HFFc6 (cell line): ENCODE measurements around the gene MOSPD3. TPM values are rescaled to one million over a fixed set of nuclear protein-coding genes. Genes with fewer than 3 reads are reported as not detected.

Source experiments
- DNase-seq: peaks from one replicate; pipeline ENCODE4 v3.0.0-alpha.2; 2018
- H3K27ac Mint-ChIP-seq: 2 replicates; pipeline ENCODE4 v1.8.0; 2020; ENCODE audit warnings: mild to moderate bottlenecking, mixed read lengths
- H3K27me3 Mint-ChIP-seq: 2 replicates; pipeline ENCODE4 v1.8.0; 2021; ENCODE audit warnings: mild to moderate bottlenecking, moderate library complexity, mixed read lengths; ENCODE audit not compliant: insufficient read depth
- H3K36me3 Mint-ChIP-seq: 2 replicates; pipeline ENCODE4 v1.8.0; 2021; ENCODE audit warnings: low read depth, mixed read lengths
- H3K4me1 Mint-ChIP-seq: 2 replicates; pipeline ENCODE4 v1.8.0; 2020; ENCODE audit warnings: low read depth, mixed read lengths
- H3K4me3 Mint-ChIP-seq: 2 replicates; pipeline ENCODE4 v1.8.0; 2020; ENCODE audit warnings: mild to moderate bottlenecking, moderate library complexity, mixed read lengths
- H3K9me3 Mint-ChIP-seq: 2 replicates; pipeline ENCODE4 v1.8.0; 2020; ENCODE audit warnings: mild to moderate bottlenecking, mixed read lengths
- total RNA-seq, 6 experiments: library from RNA; stranded (reverse); fragmentation: NEBNext Ultra II Directional; extraction: Animal tissue kit (Norgen Biotek cat#: 25700); gene quantifications; 2 replicates in 1 of 6; 3 replicates in 5 of 6; pipeline ENCODE4 v1.2.3, GENCODE V29; 2021
- TF ChIP-seq, protein P1 (sequence below): fragments of 200-600 bp; sonication (generic); IDR thresholded peaks from 2 replicates; pipeline ENCODE4 v1.5.0; 2021; ENCODE audit warnings: antibody characterized with exemption, mild to moderate bottlenecking

Gene MOSPD3
- total RNA-seq, 6 experiments from 2014 or later, result 14.6 to 19.0 (median 17.4) TPM

- H3K27me3 Mint-ChIP-seq, result peaks cover 15% of the 10 kb centered on the region
- H3K4me3 Mint-ChIP-seq, result no peak overlapping the region
- TF ChIP-seq, protein P1, sequence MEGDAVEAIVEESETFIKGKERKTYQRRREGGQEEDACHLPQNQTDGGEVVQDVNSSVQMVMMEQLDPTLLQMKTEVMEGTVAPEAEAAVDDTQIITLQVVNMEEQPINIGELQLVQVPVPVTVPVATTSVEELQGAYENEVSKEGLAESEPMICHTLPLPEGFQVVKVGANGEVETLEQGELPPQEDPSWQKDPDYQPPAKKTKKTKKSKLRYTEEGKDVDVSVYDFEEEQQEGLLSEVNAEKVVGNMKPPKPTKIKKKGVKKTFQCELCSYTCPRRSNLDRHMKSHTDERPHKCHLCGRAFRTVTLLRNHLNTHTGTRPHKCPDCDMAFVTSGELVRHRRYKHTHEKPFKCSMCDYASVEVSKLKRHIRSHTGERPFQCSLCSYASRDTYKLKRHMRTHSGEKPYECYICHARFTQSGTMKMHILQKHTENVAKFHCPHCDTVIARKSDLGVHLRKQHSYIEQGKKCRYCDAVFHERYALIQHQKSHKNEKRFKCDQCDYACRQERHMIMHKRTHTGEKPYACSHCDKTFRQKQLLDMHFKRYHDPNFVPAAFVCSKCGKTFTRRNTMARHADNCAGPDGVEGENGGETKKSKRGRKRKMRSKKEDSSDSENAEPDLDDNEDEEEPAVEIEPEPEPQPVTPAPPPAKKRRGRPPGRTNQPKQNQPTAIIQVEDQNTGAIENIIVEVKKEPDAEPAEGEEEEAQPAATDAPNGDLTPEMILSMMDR, result no peak
- H3K9me3 Mint-ChIP-seq, result no peaks in the 10 kb centered on the region
- peaks cover 2% of the 10 kb centered on the region; the same call in 1 of the 2 replicates for H3K36me3 Mint-ChIP-seq
- H3K27ac Mint-ChIP-seq, result no peak overlapping the region
- no peaks in the 10 kb centered on the region; the same call in 1 of the 2 replicates for H3K4me1 Mint-ChIP-seq
- DNase-seq, result no peak
Observed at GRCh38 chr7:100574362-100575205, 37.8 kb upstream of the MOSPD3 start.

DNA sequence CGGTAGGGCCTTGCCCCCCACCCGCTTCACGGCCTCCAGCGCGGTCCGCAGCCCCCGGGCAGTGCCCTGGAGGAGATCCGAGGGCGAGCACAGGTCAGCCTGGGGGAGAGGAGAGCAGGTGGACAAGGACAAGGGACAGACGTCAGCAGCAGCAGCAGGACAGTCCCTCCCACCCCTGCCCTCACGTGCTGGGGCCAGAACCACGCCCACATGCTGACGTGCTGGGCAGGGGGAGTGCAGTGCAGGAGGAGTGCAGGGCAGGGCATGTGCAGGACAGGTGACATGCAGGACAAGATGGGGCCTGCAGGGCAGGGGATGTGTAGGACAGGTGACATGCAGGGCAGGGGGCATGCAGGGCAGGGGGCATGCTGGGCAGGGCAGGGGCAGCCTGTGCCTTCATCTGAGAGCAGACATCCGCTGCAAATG lies 37.1 kb upstream of the MOSPD3 start:
- DNase-seq, result no peak
- H3K4me1 Mint-ChIP-seq, result no peaks in the 10 kb centered on the region; the same call in 1 of the 2 replicates
- no peak overlapping the region for H3K4me3 Mint-ChIP-seq

DNA sequence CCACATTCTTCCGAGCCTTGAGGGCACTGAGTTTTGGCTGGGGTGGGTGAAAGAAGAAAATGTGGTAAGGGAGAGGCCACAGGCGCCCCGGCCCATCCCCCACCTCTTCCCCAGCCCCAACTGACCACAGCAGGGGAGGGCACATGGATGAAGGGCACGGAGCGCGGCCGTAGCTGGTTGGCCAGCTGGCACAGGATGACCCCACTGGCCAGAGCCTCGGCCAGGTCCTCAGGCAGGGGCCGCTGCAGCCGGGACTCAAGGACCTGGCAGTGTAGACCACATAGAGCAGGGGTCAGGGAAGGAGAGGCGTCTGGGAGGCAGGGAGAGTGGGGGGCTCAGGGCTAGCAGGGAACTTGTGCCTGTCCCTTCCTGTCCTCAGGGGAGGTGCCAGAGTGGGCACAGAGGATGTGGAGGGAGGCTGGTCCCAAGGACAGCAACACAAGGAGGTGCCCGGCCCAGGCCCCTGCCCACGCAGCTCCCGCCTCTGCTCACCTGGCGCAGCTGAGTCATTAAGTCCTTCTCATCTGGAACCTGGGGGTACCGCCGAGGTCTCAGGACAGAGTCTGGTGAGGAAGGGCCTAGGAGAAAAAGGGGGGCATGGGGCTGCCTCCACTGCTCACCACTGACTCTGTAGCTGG lies 36.5 kb upstream of the MOSPD3 start:
- DNase-seq, result no peak
- Mint-ChIP-seq H3K4me3 (no peak overlapping the region), H3K36me3 (peaks cover 4% of the 10 kb centered on the region; the same call in 1 of the 2 replicates), H3K4me1 (no peaks in the 10 kb centered on the region; the same call in 1 of the 2 replicates), H3K9me3 (no peaks in the 10 kb centered on the region), H3K27ac (no peak overlapping the region), H3K27me3 (peaks cover 13% of the 10 kb centered on the region; the same call in 1 of the 2 replicates)
- TF ChIP-seq, protein P1, result no peak

More for the DNA sequence above, 37.1 kb upstream of the MOSPD3 start:
- TF ChIP-seq, protein P1, result no peak
- Mint-ChIP-seq H3K27ac (no peak overlapping the region), H3K27me3 (peaks cover 13% of the 10 kb centered on the region; the same call in 1 of the 2 replicates), H3K9me3 (no peaks in the 10 kb centered on the region), H3K36me3 (peaks cover 4% of the 10 kb centered on the region; the same call in 1 of the 2 replicates)

GRCh38 chr7:100576384-100576993 lies 35.9 kb upstream of the MOSPD3 start:
- no peak overlapping the region for H3K27ac Mint-ChIP-seq
- peaks cover 13% of the 10 kb centered on the region; the same call in 1 of the 2 replicates for H3K27me3 Mint-ChIP-seq
- TF ChIP-seq, protein P1, result no peak
- peaks cover 4% of the 10 kb centered on the region; the same call in 1 of the 2 replicates for H3K36me3 Mint-ChIP-seq
- H3K4me1 Mint-ChIP-seq, result no peaks in the 10 kb centered on the region; the same call in 1 of the 2 replicates
- DNase-seq, result no peak
- H3K4me3 Mint-ChIP-seq, result no peak overlapping the region
- no peaks in the 10 kb centered on the region for H3K9me3 Mint-ChIP-seq

DNA sequence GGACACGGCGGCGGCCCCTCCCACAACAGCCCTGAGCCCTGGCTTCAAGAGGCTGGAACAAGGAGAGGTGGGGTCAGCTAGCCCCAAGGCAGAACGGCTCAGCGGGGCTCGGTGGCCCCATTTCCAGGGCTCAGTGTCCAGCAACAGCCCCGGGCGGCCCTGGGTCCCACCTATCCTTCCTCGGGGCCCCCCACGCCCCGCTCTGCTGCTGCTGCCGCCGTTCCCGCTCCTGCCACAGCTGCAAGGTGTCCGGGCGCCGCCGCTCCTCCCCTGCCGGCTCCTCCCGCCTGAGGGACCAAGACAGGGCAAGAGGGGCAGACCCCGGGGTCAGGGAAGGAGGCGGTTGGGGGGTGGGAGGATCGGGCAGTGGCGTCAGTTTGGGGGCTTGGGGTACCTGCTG lies 35.2 kb upstream of the MOSPD3 start:
- Mint-ChIP-seq H3K4me3 (no peak overlapping the region), H3K27ac (no peak overlapping the region)

More for the DNA sequence above, 35.2 kb upstream of the MOSPD3 start:
- TF ChIP-seq, protein P1, result no peak
- Mint-ChIP-seq H3K9me3 (no peaks in the 10 kb centered on the region), H3K36me3 (peaks cover 4% of the 10 kb centered on the region; the same call in 1 of the 2 replicates), H3K27me3 (peaks cover 10% of the 10 kb centered on the region; the same call in 1 of the 2 replicates), H3K4me1 (no peaks in the 10 kb centered on the region; the same call in 1 of the 2 replicates)
- DNase-seq, result no peak
